Head of caudate nucleus (tissue), 42 donors: ENCODE measurements around the gene SLC51A.
A peak's percentile ranks its signal among the peaks of the same experiment; 100 is the strongest.

Experiments used
- DNase-seq, 42 donors: peaks; one replicate each; pipeline versions ENCODE4 v3.0.0 to v3.0.0-alpha.2; 2020 to 2021; ENCODE audit warnings: mixed read lengths in 7 of 42
- intact Hi-C: fragments of 100-400 bp; cut with DNase I; formaldehyde crosslinking; loops from one replicate; pipeline ENCODE4 v1.15.0; 2022

Gene SLC51A

DNA sequence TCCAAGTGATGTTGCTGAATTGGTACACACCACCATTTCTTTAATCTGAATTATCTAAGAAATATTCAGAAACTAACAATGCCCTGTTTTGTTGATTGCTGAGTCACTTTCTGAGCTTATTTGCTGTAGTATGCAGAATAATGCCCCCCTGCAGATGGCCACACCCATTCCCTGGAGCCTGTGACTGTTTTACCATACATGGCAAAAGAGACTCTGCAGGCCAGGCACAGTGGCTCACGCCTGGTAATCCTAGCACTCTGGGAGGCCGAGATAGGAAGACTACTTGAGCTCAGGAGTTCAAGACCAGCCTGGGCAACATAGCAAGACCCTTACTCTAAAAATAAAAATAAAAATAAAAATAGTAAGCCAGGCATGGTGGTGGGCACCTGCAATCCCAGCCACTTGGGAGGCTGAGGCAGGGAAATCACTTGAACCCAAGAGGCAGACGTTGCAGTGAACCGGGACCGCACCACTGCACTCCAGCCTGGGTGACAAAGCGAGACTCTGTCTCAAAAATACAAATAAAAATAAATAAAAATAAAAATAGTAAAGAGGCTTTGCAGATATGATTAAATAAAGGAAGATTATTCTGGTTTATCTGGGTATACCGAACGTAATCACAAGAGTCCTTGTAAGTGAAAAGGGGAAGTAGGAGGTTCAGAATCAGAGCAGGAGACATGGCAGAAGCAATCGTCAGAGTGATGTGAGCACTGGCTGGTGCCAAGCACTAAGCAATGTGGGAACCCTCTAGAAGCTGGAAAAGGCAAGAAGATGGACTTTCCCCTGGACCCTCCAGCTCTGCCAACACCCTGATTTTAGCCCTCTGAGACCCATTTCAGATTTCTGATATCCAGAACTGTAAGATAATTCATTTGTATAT lies 52.2 kb downstream of the SLC51A start:
- intact Hi-C loops: no loop called here
- no peak for DNase-seq

DNA sequence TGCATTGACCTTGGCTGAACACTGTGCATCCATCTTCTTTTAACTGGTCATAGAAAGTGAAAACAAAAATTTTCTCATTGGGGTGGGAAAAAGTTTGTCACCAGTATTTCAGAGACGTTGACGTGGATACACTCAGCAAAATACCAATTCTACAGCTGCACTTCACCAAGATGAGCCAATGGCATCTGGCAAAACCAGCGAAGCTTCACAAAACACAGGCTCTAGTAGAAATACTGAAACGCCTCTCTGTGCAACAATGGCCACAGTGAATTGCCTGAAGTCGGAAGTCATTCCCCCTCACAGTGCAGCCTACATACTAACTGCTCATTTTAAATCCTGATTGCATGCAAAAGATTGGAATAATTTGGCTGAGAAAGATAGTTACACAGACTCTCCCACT lies 54.2 kb downstream of the SLC51A start:
- peak in 2 of 42 donors; percentile 17 to 39 for DNase-seq
- intact Hi-C loops: no loop called here

DNA sequence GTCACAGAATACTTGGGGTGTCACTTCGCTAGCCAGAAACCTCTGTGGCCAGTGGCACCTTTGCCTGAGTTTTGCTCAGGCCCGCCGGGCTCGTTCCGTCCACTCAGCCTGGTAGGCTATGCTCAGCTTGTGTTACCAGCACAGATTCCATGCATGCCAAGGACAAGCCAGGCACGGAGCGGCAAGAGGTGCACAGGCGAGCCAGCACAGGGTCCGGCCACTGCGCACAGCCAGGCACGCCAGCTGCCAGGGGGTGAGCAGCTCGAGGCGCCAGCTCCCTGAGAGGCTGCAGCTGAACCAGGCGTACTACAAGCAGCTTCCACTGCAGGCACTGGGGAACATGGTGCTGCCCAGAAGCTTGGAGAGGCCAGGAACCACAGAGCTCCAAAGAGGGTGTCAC lies 56.5 kb downstream of the SLC51A start:
- intact Hi-C loops: no loop called here

DNA sequence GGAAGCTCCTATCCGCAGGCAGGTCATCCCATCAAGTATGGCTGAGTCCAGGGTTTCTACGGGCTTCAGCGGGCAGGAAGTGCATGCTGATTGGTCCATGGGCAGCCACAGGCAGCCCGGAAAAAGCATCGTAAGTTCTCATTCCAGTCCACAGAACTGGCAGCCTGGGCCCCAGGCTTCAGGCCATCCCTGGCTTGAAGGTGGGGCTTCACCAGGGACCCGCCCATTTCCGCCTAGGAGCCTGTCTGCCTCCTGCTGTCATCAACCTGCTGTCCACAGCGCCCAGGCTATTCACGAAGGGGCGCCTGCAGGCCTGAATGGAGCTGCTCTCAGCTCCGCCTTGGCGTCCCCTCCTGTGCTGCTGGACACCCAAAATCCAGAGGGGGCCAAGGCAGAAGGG lies 57.3 kb downstream of the SLC51A start:
- DNase-seq: no peak
- intact Hi-C loops: no loop called here

More for the DNA sequence above, 56.5 kb downstream of the SLC51A start:
- no peak for DNase-seq

DNA sequence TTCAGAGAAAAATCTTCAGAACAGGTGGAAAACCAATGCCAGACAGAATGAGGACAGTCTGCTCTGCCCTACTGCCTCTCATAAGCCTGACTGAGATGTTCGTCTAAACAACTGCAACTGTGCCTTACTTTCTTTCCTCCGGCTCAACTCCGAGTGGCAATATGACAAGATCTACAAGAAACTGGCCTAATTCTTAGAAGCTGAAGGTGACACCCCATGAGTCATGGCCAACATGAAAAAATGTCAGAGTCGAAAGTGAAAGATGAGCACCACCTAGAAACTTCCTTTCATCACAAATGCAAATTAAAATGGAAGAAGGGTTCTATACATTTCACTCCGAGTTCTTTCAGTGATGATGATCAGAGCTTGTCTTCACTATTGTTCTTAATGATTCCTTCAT lies 58.3 kb downstream of the SLC51A start:
- peak in 4 of 42 donors; percentile 9 to 43 (median 32) for DNase-seq
- intact Hi-C loops: no loop called here

DNA sequence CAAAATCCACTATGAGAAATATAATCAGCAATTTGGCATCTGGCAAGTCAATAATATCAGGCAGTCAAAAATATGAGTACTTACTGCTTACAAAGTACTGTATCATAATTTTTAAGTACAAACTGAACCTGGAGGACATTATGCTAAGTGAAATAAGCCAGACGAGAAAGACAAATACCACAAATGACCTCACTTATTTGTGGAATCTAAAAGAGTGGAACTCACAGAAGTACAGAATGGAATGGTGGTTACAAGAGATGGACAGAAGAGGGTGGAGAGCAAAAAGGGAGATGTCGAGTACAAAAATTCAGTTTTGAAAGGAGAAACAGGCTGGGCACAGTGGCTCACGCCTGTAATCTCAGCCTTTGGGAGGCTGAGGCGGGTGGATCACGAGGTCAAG lies 58.8 kb downstream of the SLC51A start:
- intact Hi-C loops: no loop called here
- no peak for DNase-seq

DNA sequence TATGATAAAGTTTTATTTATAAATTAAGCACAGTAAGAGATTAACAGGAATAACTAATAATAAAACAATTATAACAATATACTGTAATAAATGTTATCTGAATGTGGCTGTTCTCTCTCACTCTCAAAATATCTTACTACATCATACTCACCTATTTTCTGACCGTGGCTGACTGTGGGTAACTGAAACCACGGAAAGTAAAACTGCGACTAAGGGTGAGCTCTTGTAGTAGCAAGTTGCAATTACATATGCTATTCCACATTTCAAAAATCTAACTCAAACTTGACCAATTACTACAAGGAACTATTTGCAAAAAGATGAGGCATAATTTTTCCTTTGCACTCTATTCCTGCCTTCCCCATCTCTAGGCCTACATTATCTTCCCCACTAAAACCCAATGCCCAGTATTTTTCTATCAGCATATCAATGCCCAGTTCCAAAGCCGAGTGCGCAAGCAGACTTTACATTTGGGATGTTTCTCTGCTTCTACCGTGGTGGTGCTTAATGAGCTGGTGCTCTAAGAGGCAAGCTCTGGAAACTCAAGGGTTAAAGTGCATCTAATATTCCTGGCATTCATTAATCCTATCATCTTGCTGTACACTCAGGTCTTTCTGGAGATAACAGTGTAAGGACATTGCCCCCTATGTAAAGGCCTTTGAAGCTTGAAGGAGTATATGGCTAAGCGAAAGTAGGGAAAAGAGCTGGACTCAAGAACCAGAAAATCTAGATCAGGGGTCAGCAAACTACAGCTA lies 64.5 kb downstream of the SLC51A start:
- intact Hi-C loops: no loop called here
- no peak for DNase-seq

DNA sequence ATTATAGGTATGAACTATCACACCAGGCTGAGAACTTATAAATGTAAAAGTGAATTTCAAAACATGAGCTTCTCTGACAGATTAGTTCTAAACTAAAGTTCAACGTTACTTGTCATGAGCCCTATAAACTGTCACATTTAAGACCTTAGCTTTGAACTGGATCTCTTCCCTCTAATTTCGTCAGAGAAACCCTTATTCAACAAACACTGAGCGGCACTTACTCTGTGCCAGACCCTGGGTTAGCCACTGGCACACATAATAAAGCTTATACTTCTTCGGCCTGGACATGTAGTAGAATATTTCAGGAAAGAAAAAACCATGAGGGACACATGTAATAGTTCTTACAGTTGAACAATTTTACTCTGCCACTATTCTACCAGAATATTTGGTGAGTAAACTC lies 65.6 kb downstream of the SLC51A start:
- intact Hi-C loops: no loop called here
- no peak for DNase-seq
